HEK293 (cell line): Measurements from ENCODE around the gene NOVA2.

Experiments
- CTCF ChIA-PET: fragments of 350-600 bp; formaldehyde crosslinking; extraction: SDS; loops from one replicate; lab custom pipeline; 2021; ENCODE audit warnings: antibody characterized with exemption; lab: Yijun Ruan, JAX
- POLR2A ChIA-PET: fragments of 300-600 bp; formaldehyde crosslinking; extraction: SDS; loops from one replicate; lab custom pipeline; 2020; ENCODE audit warnings: antibody characterized with exemption, inconsistent platforms; lab: Yijun Ruan, JAX
- H3K27ac ChIP-seq: fragments of 200-500 bp; sonication (Bioruptor generic); 2 replicates; pipeline ENCODE4 v1.5.1; 2014; ENCODE audit warnings: low read depth, low read length, control low read depth, inconsistent platforms; ENCODE audit errors: extremely low read depth
- H3K36me3 ChIP-seq, 2 experiments: fragments of 200-500 bp in 1 of 2; sonication (Bioruptor generic) in 1 of 2; 1 replicate in 1 of 2; 2 replicates in 1 of 2; pipeline ENCODE4 v1.5.1; 2014 to 2017; ENCODE audit warnings: inconsistent platforms in 2 of 2, low read length in 2 of 2; ENCODE audit not compliant: control insufficient read depth in 2 of 2, insufficient read depth in 1 of 2
- H3K4me1 ChIP-seq: fragments of 200-500 bp; sonication (Bioruptor generic); 2 replicates; pipeline ENCODE4 v1.5.1; 2014; ENCODE audit warnings: mild to moderate bottlenecking, low read length, inconsistent platforms; ENCODE audit not compliant: control insufficient read depth, insufficient read depth
- H3K4me3 ChIP-seq: 2 replicates; pipeline ENCODE4 v1.5.1; 2011; ENCODE audit warnings: low read depth, mild to moderate bottlenecking, control low read depth, low read length, moderate library complexity
- H3K9me3 ChIP-seq: fragments of 200-500 bp; sonication (Bioruptor generic); 2 replicates; pipeline ENCODE4 v1.5.1; 2014; ENCODE audit warnings: low read depth, low read length, inconsistent platforms; ENCODE audit not compliant: control insufficient read depth, insufficient read depth
- AEBP2 ChIP-seq: fragments of 450-650 bp; formaldehyde crosslinking; IDR thresholded peaks from 2 replicates; pipeline ENCODE4 v1.5.1; 2016; ENCODE audit warnings: missing biosample characterization, missing genetic modification characterization, borderline replicate concordance
- HOXD13 ChIP-seq: sonication (generic); formaldehyde crosslinking; IDR thresholded peaks from 2 replicates; pipeline ENCODE4 v1.8.0; 2022; ENCODE audit warnings: missing genetic modification reagents, borderline replicate concordance
- KLF1 ChIP-seq: fragments of 450-650 bp; formaldehyde crosslinking; IDR thresholded peaks from 2 replicates; pipeline ENCODE4 v1.5.1; 2016; ENCODE audit warnings: missing biosample characterization, missing genetic modification characterization
- KLF16 ChIP-seq: fragments of 450-650 bp; formaldehyde crosslinking; IDR thresholded peaks from 2 replicates; pipeline ENCODE4 v1.5.1; 2017; ENCODE audit warnings: missing biosample characterization, missing genetic modification characterization
- KLF17 ChIP-seq: fragments of 450-650 bp; formaldehyde crosslinking; IDR thresholded peaks from 2 replicates; pipeline ENCODE4 v1.5.1; 2016; ENCODE audit warnings: missing biosample characterization, missing genetic modification characterization
- PRDM1 ChIP-seq: fragments of 450-650 bp; formaldehyde crosslinking; IDR thresholded peaks from 2 replicates; pipeline ENCODE4; 2016; ENCODE audit warnings: missing biosample characterization, missing genetic modification characterization
- PRDM10 ChIP-seq: fragments of 450-650 bp; formaldehyde crosslinking; IDR thresholded peaks from 2 replicates; pipeline ENCODE4 v1.5.1; 2016; ENCODE audit warnings: missing biosample characterization, missing genetic modification characterization
- SCRT1 ChIP-seq: fragments of 450-650 bp; formaldehyde crosslinking; IDR thresholded peaks from 2 replicates; pipeline ENCODE4 v1.5.1; 2016; ENCODE audit warnings: missing biosample characterization, missing genetic modification characterization, borderline replicate concordance
- TRIM28 ChIP-seq: IDR thresholded peaks from 2 replicates; pipeline ENCODE4 v1.6.1; 2011; ENCODE audit warnings: low read length, control low read depth, borderline replicate concordance
- ZBTB21 ChIP-seq: fragments of 450-650 bp; formaldehyde crosslinking; IDR thresholded peaks from 2 replicates; pipeline ENCODE4 v1.5.1; 2017; ENCODE audit warnings: missing biosample characterization, missing genetic modification characterization
- ZBTB48 ChIP-seq: fragments of 450-650 bp; formaldehyde crosslinking; IDR thresholded peaks from 2 replicates; pipeline ENCODE4 v1.5.1; 2016; ENCODE audit warnings: missing biosample characterization, missing genetic modification characterization
- ZEB2 ChIP-seq: fragments of 450-650 bp; formaldehyde crosslinking; IDR thresholded peaks from 2 replicates; pipeline ENCODE4 v1.5.1; 2016; ENCODE audit warnings: missing biosample characterization, missing genetic modification characterization
- ZFP37 ChIP-seq: fragments of 450-650 bp; formaldehyde crosslinking; IDR thresholded peaks from 2 replicates; pipeline ENCODE4 v1.5.1; 2016; ENCODE audit warnings: missing biosample characterization, missing genetic modification characterization
- ZNF157 ChIP-seq: fragments of 450-650 bp; formaldehyde crosslinking; IDR thresholded peaks from 2 replicates; pipeline ENCODE4 v1.5.1; 2016; ENCODE audit warnings: missing biosample characterization, missing genetic modification characterization
- ZNF175 ChIP-seq: fragments of 450-650 bp; formaldehyde crosslinking; IDR thresholded peaks from 2 replicates; pipeline ENCODE4 v1.5.1; 2016; ENCODE audit warnings: missing biosample characterization, missing genetic modification characterization
- ZNF398 ChIP-seq: fragments of 450-650 bp; formaldehyde crosslinking; IDR thresholded peaks from 2 replicates; pipeline ENCODE4 v1.5.1; 2017; ENCODE audit warnings: missing biosample characterization, missing genetic modification characterization
- ZNF433 ChIP-seq: fragments of 450-650 bp; formaldehyde crosslinking; IDR thresholded peaks from 2 replicates; pipeline ENCODE4 v1.5.1; 2016; ENCODE audit warnings: missing biosample characterization, missing genetic modification characterization, low read depth
- ZNF510 ChIP-seq: fragments of 450-650 bp; formaldehyde crosslinking; IDR thresholded peaks from 2 replicates; pipeline ENCODE4 v1.5.1; 2018; ENCODE audit warnings: mild to moderate bottlenecking, missing genetic modification characterization, missing biosample characterization; ENCODE audit not compliant: insufficient replicate concordance
- ZNF530 ChIP-seq: fragments of 450-650 bp; formaldehyde crosslinking; IDR thresholded peaks from 2 replicates; pipeline ENCODE4 v1.5.1; 2016; ENCODE audit warnings: low read depth, missing biosample characterization, missing genetic modification characterization
- ZNF558 ChIP-seq: fragments of 450-650 bp; formaldehyde crosslinking; IDR thresholded peaks from 2 replicates; pipeline ENCODE4 v1.5.1; 2016; ENCODE audit warnings: missing biosample characterization, missing genetic modification characterization
- ZNF585B ChIP-seq: fragments of 450-650 bp; formaldehyde crosslinking; IDR thresholded peaks from 2 replicates; pipeline ENCODE4 v1.5.1; 2016; ENCODE audit warnings: missing biosample characterization, missing genetic modification characterization
- ZNF600 ChIP-seq: fragments of 450-650 bp; formaldehyde crosslinking; IDR thresholded peaks from 2 replicates; pipeline ENCODE4 v1.5.1; 2016; ENCODE audit warnings: missing biosample characterization, missing genetic modification characterization
- ZNF645 ChIP-seq: fragments of 450-650 bp; formaldehyde crosslinking; IDR thresholded peaks from 2 replicates; pipeline ENCODE4; 2016; ENCODE audit warnings: missing biosample characterization, missing genetic modification characterization
- ZNF654 ChIP-seq: fragments of 450-650 bp; formaldehyde crosslinking; IDR thresholded peaks from 2 replicates; pipeline ENCODE4 v1.5.1; 2016; ENCODE audit warnings: low read depth, missing biosample characterization, missing genetic modification characterization
- ZNF768 ChIP-seq: fragments of 450-650 bp; formaldehyde crosslinking; IDR thresholded peaks from 2 replicates; pipeline ENCODE4 v1.5.1; 2018; ENCODE audit warnings: missing biosample characterization, mild to moderate bottlenecking, missing genetic modification characterization
- ZNF792 ChIP-seq: fragments of 450-650 bp; formaldehyde crosslinking; IDR thresholded peaks from 2 replicates; pipeline ENCODE4 v1.5.1; 2016; ENCODE audit warnings: missing biosample characterization, missing genetic modification characterization
- ZNF843 ChIP-seq: fragments of 450-650 bp; formaldehyde crosslinking; IDR thresholded peaks from 2 replicates; pipeline ENCODE4 v1.5.1; 2016; ENCODE audit warnings: missing biosample characterization, missing genetic modification characterization

NOVA2 gene

GRCh38 chr19:45947926-45948325, 25.7 kb downstream of the NOVA2 start:
- CTCF ChIA-PET, result interaction anchor here (0.6 kb wide), 1 partner anchor 90 kb away, joined by 3 read pairs; no protein-coding TSS in a partner anchor
- POLR2A ChIA-PET, result interaction anchor here (0.5 kb wide), 1 partner anchor 23 kb away, joined by 6 read pairs; no protein-coding TSS in a partner anchor

GRCh38 chr19:45940515-45940805, 33.2 kb downstream of the NOVA2 start:
- CTCF ChIA-PET, result no interaction called here

More at GRCh38 chr19:45947926-45948325, 25.7 kb downstream of the NOVA2 start:
- H3K4me3 ChIP-seq, result no peak overlapping the region
- no peaks in the 10 kb centered on the region for H3K9me3 ChIP-seq
- TF ChIP-seq ZNF175 (tag by site-specific recombination) (no peak), ZNF645 (tag by site-specific recombination) (no peak), ZNF558 (tag by site-specific recombination) (no peak), AEBP2 (tag by site-specific recombination) (no peak), KLF16 (tag by site-specific recombination) (no peak), PRDM1 (tag by site-specific recombination) (no peak), HOXD13 (CRISPR knock-in tag) (no peak), ZBTB21 (tag by site-specific recombination) (no peak)
- TF ChIP-seq, all 188 proteins: peak for 0
- Histone ChIP-seq H3K27ac (no peak overlapping the region), H3K4me1 (0 out of 2 replicates have a peak, but pooled peaks cover 3% of the 10 kb centered on the region), H3K36me3 (peaks cover 0 to 3% of the 10 kb centered on the region in 2 experiments; a peak in 2 of 3 replicates)

GRCh38 chr19:45939792-45940514, 33.7 kb downstream of the NOVA2 start:
- no peak overlapping the region for H3K27ac ChIP-seq
- no peaks in the 10 kb centered on the region for H3K9me3 ChIP-seq
- 0 out of 2 replicates have a peak, but pooled peaks have one; percentile 16 for TF ChIP-seq PRDM10
- TF ChIP-seq ZBTB48 (tag by site-specific recombination), result no peak
- 0 out of 2 replicates have a peak, but pooled peaks have one; percentile 14 for TF ChIP-seq ZNF398
- no peak for TF ChIP-seq ZNF433
- no peaks in the 10 kb centered on the region for H3K4me1 ChIP-seq
- no peaks in the 10 kb centered on the region; a peak in 1 of 3 replicates for H3K36me3 ChIP-seq
- ChIA-PET CTCF (no interaction called here), POLR2A (no interaction called here)
- no peak overlapping the region for H3K4me3 ChIP-seq

More at GRCh38 chr19:45940515-45940805, 33.2 kb downstream of the NOVA2 start:
- no peak overlapping the region for H3K27ac ChIP-seq
- no peaks in the 10 kb centered on the region for H3K4me1 ChIP-seq
- no peaks in the 10 kb centered on the region; a peak in 1 of 3 replicates for H3K36me3 ChIP-seq
- H3K9me3 ChIP-seq, result no peaks in the 10 kb centered on the region
- no peak for TF ChIP-seq ZNF654 (tag by site-specific recombination)
- no peak for TF ChIP-seq ZNF510
- no peak for TF ChIP-seq ZNF600 (tag by site-specific recombination)
- no peak for TF ChIP-seq ZNF792 (tag by site-specific recombination)
- TF ChIP-seq ZNF843 (tag by site-specific recombination), result no peak
- TF ChIP-seq ZNF157 (tag by site-specific recombination), result no peak
- no peak for TF ChIP-seq KLF1 (tag by site-specific recombination)
- TF ChIP-seq ZNF768 (tag by site-specific recombination), result no peak
- no peak for TF ChIP-seq ZEB2
- no peak for TF ChIP-seq ZNF530
- TF ChIP-seq ZNF585B, result no peak
- no peak for TF ChIP-seq SCRT1 (tag by site-specific recombination)
- TF ChIP-seq HOXD13 (CRISPR knock-in tag), result no peak
- no peak for TF ChIP-seq KLF17
- no peak for TF ChIP-seq TRIM28
- no peak for TF ChIP-seq ZFP37 (tag by site-specific recombination)
- TF ChIP-seq, all 188 proteins: peak for 0
- H3K4me3 ChIP-seq, result no peak overlapping the region
- POLR2A ChIA-PET, result no interaction called here
